ENCODE data around the gene PRDX4.
A peak's percentile ranks its signal among the peaks of the same experiment; 100 is the strongest.
"Not testable (repeated sequence)": the region's sequence is repeated elsewhere in the genome, so short reads cannot be mapped to it uniquely, and the experiment has no call there.

The PRDX4 gene

DNA sequence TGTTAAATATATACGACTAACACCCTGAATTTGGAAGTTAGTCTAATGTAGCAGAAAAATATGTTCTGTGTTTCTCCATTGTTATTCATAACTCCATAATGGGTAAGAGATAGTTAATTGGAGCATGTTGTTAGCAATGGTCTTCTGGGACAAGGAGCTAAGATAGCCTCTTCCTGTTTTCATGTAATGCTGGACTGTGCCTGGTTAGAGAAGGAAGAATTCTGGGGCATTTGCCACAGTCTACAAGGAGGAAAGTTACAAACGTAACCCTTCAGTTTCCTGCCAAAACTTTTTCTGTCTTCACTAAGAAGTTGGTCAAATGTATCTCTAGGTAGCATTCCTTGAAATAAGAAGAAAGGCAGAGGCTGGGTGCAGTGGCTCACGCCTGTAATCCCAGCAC, 5.8 kb downstream of the PRDX4 start:
- DNase-seq (ENCODE audit: low read depth), result no peak

- not testable (repeated sequence) for DNase-seq (ENCODE audit: low read depth)
Measured at GRCh38 chrX:23676486-23676885, 9.2 kb downstream of the PRDX4 start.

DNA sequence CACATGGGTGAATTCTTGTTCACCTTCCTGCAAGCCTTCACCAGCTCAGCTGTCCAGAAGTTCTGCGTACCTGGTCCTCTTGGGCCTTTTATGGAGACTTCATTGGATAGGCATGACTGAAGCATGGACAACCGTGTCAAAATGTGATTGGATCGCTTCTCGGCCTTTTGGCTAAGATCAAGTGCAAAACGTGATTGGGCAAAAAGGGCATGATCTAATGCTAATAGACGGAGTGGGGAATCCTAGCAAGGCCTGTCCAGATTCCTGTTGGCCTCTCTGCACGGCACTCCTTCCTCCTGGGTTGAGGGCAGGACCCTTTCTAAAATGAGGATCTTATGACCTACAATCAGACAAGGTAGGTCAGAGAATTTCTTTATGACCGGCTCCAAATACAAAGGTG, 24.9 kb downstream of the PRDX4 start:
- no peak for DNase-seq (ENCODE audit: low read depth)

GRCh38 chrX:23694606-23695005, 27.3 kb downstream of the PRDX4 start:
- DNase-seq (ENCODE audit: low read depth), result peak; percentile 0

DNA sequence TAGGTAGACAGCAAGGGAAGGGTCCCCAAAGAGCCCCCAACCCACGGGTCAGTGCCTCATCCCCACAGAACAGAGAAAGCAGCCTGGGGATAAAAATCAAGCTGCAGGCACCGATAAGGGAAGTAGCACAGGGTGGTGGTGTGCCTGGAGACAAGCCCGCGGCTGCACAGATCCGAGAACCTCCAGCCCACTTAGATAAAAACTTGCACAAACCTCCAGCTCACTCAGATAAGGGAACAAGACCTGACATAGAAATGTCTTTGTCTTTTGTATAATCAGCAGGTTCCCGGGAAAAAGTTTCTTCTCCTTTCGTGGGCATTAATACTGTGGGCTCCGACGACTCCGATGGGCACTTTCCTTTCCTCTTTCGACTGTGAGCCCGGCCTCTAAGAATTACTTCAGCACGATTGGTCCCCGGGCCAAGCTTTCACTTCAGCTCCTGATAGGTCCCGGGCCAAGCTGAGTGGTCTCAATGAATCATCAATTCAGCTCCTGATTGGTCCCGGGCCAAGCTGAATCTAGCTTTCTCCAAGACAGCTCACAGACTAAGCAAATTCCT, 32.4 kb downstream of the PRDX4 start:
- no peak for DNase-seq (ENCODE audit: low read depth)

GRCh38 chrX:23704673-23705206, 37.4 kb downstream of the PRDX4 start:
- DNase-seq (ENCODE audit: low read depth), result no peak

- no peak for DNase-seq (ENCODE audit: low read depth)
Measured at GRCh38 chrX:23705235-23705634, 37.9 kb downstream of the PRDX4 start.

DNA sequence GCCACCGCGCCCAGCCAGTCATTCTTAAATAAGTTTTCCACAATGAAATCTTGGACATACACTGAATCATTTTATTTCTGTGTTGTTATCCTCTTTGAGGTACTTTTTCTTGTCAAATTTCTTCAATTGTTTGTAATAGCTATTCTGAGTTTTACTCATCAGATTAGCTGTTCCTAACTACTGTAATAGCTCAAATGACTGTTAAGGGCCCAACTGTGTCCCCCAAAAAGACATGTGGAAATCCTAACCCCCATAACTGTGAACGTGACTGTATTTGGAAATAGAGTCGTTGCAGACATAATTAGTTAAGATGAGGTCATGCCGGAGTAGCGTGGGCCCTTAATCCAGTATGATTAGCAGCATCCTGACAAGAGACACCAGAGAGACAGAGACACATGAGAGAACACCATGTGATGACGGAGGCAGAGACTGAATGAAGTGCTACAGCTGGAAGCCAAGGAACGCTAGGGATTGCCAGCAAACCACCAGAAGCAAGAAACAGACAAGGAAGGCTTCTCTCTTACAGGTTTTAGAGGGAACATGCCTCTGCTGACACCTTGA, 52.9 kb downstream of the PRDX4 start:
- no peak for DNase-seq (ENCODE audit: low read depth)

DNA sequence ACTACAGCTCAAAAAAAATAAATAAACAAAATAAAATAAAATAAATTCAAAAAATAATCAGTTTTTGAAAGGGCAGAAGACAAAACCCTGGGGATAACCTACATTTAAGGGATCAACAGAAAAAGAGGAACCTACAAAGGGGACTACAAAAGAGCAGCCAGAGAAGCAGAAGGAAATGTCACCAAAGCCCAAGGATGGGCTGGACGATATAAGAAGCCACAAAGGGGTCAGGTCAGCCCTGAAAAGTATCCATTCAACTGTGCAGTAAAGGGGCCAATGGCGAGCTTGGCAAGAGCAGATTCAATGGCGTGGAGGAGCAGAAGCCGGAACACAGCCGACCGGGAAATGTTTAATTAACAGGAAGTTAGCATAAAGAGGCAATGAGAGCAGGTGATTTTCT, 58.9 kb downstream of the PRDX4 start:
- DNase-seq (ENCODE audit: low read depth), result no peak

DNA sequence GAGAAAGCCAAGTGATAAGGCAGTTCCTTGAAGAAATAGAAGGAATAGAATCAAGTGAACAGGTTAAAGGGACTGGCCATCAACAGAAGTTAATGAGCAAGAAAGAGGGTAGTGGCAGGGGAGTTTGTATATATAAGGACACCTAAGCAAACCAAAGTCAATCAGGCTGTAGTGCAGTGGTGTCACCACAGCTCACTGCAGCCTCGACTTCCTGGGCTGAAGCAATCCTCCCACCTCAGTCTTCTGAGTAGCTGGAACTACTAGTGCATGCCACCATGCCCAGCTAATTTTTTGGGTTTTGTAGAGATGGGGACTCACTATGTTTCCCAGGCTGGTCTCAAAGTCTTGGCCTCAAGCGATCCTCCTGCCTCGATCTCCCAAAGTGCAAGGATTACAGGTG, 59.9 kb downstream of the PRDX4 start:
- DNase-seq (ENCODE audit: low read depth), result no peak

DNA sequence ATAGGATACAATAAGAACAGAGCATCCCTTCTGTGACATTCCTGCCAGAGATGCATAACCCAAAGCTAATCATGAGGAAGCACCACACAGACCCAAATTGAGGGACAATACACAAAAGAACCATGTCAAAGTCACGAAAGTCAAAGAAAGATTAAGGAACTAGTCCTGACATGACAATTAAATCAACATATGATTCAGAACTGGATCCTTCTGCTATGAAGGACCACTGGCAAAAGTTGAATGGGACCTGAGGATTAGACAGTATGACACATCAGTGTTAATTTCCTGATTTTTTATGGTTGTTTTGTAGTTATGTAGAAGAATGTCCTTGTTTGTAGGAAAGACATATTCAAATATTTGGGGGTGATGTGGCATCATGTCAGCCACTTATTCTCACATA, 61.9 kb downstream of the PRDX4 start:
- no peak for DNase-seq (ENCODE audit: low read depth)

GRCh38 chrX:23731951-23732350, 64.7 kb downstream of the PRDX4 start:
- DNase-seq (ENCODE audit: low read depth), result no peak

- no peak for DNase-seq (ENCODE audit: low read depth)
Measured at GRCh38 chrX:23732704-23733103, 65.4 kb downstream of the PRDX4 start.

Measured in stimulated activated CD8-positive, alpha-beta memory T cell treated with anti-CD3 and anti-CD28 coated beads, Interleukin-15, amount 100 ng/mL, for 1 hour (primary cell).